HEK293 (cell line): ENCODE measurements around the gene GSG1L.

Experiments
- CTCF ChIA-PET: fragments of 350-600 bp; formaldehyde crosslinking; extraction: SDS; loops from one replicate; lab custom pipeline; 2021; ENCODE audit warnings: antibody characterized with exemption; lab: Yijun Ruan, JAX
- POLR2A ChIA-PET: fragments of 300-600 bp; formaldehyde crosslinking; extraction: SDS; loops from one replicate; lab custom pipeline; 2020; ENCODE audit warnings: antibody characterized with exemption, inconsistent platforms; lab: Yijun Ruan, JAX
- H3K27ac ChIP-seq: fragments of 200-500 bp; sonication (Bioruptor generic); 2 replicates; pipeline ENCODE4 v1.5.1; 2014; ENCODE audit warnings: low read depth, low read length, control low read depth, inconsistent platforms; ENCODE audit errors: extremely low read depth
- H3K36me3 ChIP-seq, 2 experiments: fragments of 200-500 bp in 1 of 2; sonication (Bioruptor generic) in 1 of 2; 1 replicate in 1 of 2; 2 replicates in 1 of 2; pipeline ENCODE4 v1.5.1; 2014 to 2017; ENCODE audit warnings: inconsistent platforms in 2 of 2, low read length in 2 of 2; ENCODE audit not compliant: control insufficient read depth in 2 of 2, insufficient read depth in 1 of 2
- H3K4me1 ChIP-seq: fragments of 200-500 bp; sonication (Bioruptor generic); 2 replicates; pipeline ENCODE4 v1.5.1; 2014; ENCODE audit warnings: mild to moderate bottlenecking, low read length, inconsistent platforms; ENCODE audit not compliant: control insufficient read depth, insufficient read depth
- H3K4me3 ChIP-seq: 2 replicates; pipeline ENCODE4 v1.5.1; 2011; ENCODE audit warnings: low read depth, mild to moderate bottlenecking, control low read depth, low read length, moderate library complexity
- H3K9me3 ChIP-seq: fragments of 200-500 bp; sonication (Bioruptor generic); 2 replicates; pipeline ENCODE4 v1.5.1; 2014; ENCODE audit warnings: low read depth, low read length, inconsistent platforms; ENCODE audit not compliant: control insufficient read depth, insufficient read depth
- IKZF3 ChIP-seq: fragments of 450-650 bp; IDR thresholded peaks from 2 replicates; pipeline ENCODE4 v1.5.0; 2018; ENCODE audit warnings: missing biosample characterization, mild to moderate bottlenecking, missing genetic modification characterization, moderate library complexity
- KLF10 ChIP-seq: fragments of 450-650 bp; IDR thresholded peaks from 2 replicates; pipeline ENCODE4 v1.5.1; 2018; ENCODE audit warnings: missing biosample characterization, mild to moderate bottlenecking, missing genetic modification characterization
- KLF8 ChIP-seq: fragments of 450-650 bp; formaldehyde crosslinking; IDR thresholded peaks from 2 replicates; pipeline ENCODE4 v1.5.1; 2016; ENCODE audit warnings: missing biosample characterization, missing genetic modification characterization
- KLF9 ChIP-seq: fragments of 450-650 bp; formaldehyde crosslinking; IDR thresholded peaks from 2 replicates; pipeline ENCODE4 v1.5.1; 2016; ENCODE audit warnings: missing biosample characterization, missing genetic modification characterization, low read depth
- REPIN1 ChIP-seq: fragments of 450-650 bp; formaldehyde crosslinking; IDR thresholded peaks from 2 replicates; pipeline ENCODE4 v1.5.1; 2017; ENCODE audit warnings: missing biosample characterization, missing genetic modification characterization, low read depth
- ZBTB11 ChIP-seq: fragments of 450-650 bp; formaldehyde crosslinking; conservative IDR thresholded peaks from 2 replicates; pipeline ENCODE4 v1.5.1; 2016; ENCODE audit warnings: low read depth, missing biosample characterization, missing genetic modification characterization
- ZBTB17 ChIP-seq: fragments of 450-650 bp; formaldehyde crosslinking; IDR thresholded peaks from 2 replicates; pipeline ENCODE4 v1.5.1; 2016; ENCODE audit warnings: missing biosample characterization, missing genetic modification characterization
- ZNF133 ChIP-seq: fragments of 450-650 bp; formaldehyde crosslinking; IDR thresholded peaks from 2 replicates; pipeline ENCODE4 v1.5.1; 2016; ENCODE audit warnings: missing biosample characterization, missing genetic modification characterization
- ZNF146 ChIP-seq: fragments of 450-650 bp; formaldehyde crosslinking; IDR thresholded peaks from 2 replicates; pipeline ENCODE4 v1.5.1; 2016; ENCODE audit warnings: missing biosample characterization, missing genetic modification characterization
- ZNF18 ChIP-seq: fragments of 450-650 bp; formaldehyde crosslinking; IDR thresholded peaks from 2 replicates; pipeline ENCODE4 v1.5.1; 2016; ENCODE audit warnings: missing biosample characterization, missing genetic modification characterization
- ZNF184 ChIP-seq: fragments of 450-650 bp; IDR thresholded peaks from 2 replicates; pipeline ENCODE4 v1.5.1; 2018; ENCODE audit warnings: missing biosample characterization, mild to moderate bottlenecking, missing genetic modification characterization
- ZNF214 ChIP-seq: fragments of 450-650 bp; formaldehyde crosslinking; IDR thresholded peaks from 2 replicates; pipeline ENCODE4 v1.5.1; 2017; ENCODE audit warnings: missing biosample characterization, mild to moderate bottlenecking, missing genetic modification characterization, borderline replicate concordance
- ZNF223 ChIP-seq: fragments of 450-650 bp; formaldehyde crosslinking; IDR thresholded peaks from 2 replicates; pipeline ENCODE4 v1.5.1; 2016; ENCODE audit warnings: missing biosample characterization, missing genetic modification characterization
- ZNF391 ChIP-seq: fragments of 450-650 bp; formaldehyde crosslinking; IDR thresholded peaks from 2 replicates; pipeline ENCODE4 v1.5.1; 2016; ENCODE audit warnings: low read depth, missing biosample characterization, missing genetic modification characterization, borderline replicate concordance
- ZNF501 ChIP-seq: fragments of 450-650 bp; formaldehyde crosslinking; IDR thresholded peaks from 2 replicates; pipeline ENCODE4 v1.5.1; 2016; ENCODE audit warnings: missing biosample characterization, missing genetic modification characterization
- ZNF654 ChIP-seq: fragments of 450-650 bp; formaldehyde crosslinking; IDR thresholded peaks from 2 replicates; pipeline ENCODE4 v1.5.1; 2016; ENCODE audit warnings: low read depth, missing biosample characterization, missing genetic modification characterization
- ZNF707 ChIP-seq: fragments of 450-650 bp; formaldehyde crosslinking; IDR thresholded peaks from 2 replicates; pipeline ENCODE4 v1.5.1; 2016; ENCODE audit warnings: missing biosample characterization, missing genetic modification characterization
- ZNF768 ChIP-seq: fragments of 450-650 bp; formaldehyde crosslinking; IDR thresholded peaks from 2 replicates; pipeline ENCODE4 v1.5.1; 2018; ENCODE audit warnings: missing biosample characterization, mild to moderate bottlenecking, missing genetic modification characterization
- ZNF777 ChIP-seq: fragments of 450-650 bp; formaldehyde crosslinking; IDR thresholded peaks from 2 replicates; pipeline ENCODE4 v1.5.1; 2017; ENCODE audit warnings: missing biosample characterization, missing genetic modification characterization, borderline replicate concordance
- TF ChIP-seq, protein P1 (sequence below): fragments of 450-650 bp; formaldehyde crosslinking; IDR thresholded peaks from 2 replicates; pipeline ENCODE4 v1.5.1; 2016; ENCODE audit warnings: missing biosample characterization, missing genetic modification characterization
- TF ChIP-seq, protein P2 (sequence below): fragments of 450-650 bp; formaldehyde crosslinking; IDR thresholded peaks from 2 replicates; pipeline ENCODE4 v1.5.1; 2016; ENCODE audit warnings: missing biosample characterization, missing genetic modification characterization
- TF ChIP-seq, protein P3 (sequence below): fragments of 450-650 bp; formaldehyde crosslinking; IDR thresholded peaks from 2 replicates; pipeline ENCODE4 v1.5.1; 2016; ENCODE audit warnings: missing biosample characterization, missing genetic modification characterization

GSG1L gene

GRCh38 chr16:27795992-27796614, 267.4 kb downstream of the GSG1L start:
- no peak for TF ChIP-seq KLF10
- TF ChIP-seq, protein P1, sequence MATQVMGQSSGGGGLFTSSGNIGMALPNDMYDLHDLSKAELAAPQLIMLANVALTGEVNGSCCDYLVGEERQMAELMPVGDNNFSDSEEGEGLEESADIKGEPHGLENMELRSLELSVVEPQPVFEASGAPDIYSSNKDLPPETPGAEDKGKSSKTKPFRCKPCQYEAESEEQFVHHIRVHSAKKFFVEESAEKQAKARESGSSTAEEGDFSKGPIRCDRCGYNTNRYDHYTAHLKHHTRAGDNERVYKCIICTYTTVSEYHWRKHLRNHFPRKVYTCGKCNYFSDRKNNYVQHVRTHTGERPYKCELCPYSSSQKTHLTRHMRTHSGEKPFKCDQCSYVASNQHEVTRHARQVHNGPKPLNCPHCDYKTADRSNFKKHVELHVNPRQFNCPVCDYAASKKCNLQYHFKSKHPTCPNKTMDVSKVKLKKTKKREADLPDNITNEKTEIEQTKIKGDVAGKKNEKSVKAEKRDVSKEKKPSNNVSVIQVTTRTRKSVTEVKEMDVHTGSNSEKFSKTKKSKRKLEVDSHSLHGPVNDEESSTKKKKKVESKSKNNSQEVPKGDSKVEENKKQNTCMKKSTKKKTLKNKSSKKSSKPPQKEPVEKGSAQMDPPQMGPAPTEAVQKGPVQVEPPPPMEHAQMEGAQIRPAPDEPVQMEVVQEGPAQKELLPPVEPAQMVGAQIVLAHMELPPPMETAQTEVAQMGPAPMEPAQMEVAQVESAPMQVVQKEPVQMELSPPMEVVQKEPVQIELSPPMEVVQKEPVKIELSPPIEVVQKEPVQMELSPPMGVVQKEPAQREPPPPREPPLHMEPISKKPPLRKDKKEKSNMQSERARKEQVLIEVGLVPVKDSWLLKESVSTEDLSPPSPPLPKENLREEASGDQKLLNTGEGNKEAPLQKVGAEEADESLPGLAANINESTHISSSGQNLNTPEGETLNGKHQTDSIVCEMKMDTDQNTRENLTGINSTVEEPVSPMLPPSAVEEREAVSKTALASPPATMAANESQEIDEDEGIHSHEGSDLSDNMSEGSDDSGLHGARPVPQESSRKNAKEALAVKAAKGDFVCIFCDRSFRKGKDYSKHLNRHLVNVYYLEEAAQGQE: peak; percentile 97
- ChIA-PET CTCF (no interaction called here), POLR2A (no interaction called here)
- H3K4me3 ChIP-seq: no peak overlapping the region
- no peaks in the 10 kb centered on the region for H3K4me1 ChIP-seq
- H3K36me3 ChIP-seq: no peaks in the 10 kb centered on the region
- H3K27ac ChIP-seq: no peak overlapping the region
- no peaks in the 10 kb centered on the region for H3K9me3 ChIP-seq

DNA sequence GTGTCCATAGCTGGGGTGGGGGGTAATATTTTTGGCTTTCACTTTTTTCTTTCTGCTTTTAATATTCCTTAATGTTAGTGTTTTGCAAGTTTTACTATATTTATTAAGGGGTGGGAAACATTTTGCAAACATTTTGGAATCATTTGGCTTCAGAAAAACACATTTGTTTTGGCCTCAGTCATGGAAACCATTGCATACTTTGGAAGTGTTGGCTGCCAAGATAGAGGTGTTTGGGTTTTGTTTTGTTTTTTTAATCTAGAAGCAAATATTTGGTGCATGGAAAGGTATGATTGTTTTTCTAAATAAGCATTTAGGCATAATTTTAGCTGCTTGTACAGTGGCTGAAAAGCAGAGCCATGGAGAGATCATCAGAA, 270.3 kb downstream of the GSG1L start:
- Histone ChIP-seq H3K27ac (no peak overlapping the region), H3K4me1 (no peaks in the 10 kb centered on the region), H3K9me3 (no peaks in the 10 kb centered on the region), H3K4me3 (no peak overlapping the region), H3K36me3 (no peaks in the 10 kb centered on the region)
- ChIA-PET POLR2A (no interaction called here), CTCF (no interaction called here)
- TF ChIP-seq, protein P2, sequence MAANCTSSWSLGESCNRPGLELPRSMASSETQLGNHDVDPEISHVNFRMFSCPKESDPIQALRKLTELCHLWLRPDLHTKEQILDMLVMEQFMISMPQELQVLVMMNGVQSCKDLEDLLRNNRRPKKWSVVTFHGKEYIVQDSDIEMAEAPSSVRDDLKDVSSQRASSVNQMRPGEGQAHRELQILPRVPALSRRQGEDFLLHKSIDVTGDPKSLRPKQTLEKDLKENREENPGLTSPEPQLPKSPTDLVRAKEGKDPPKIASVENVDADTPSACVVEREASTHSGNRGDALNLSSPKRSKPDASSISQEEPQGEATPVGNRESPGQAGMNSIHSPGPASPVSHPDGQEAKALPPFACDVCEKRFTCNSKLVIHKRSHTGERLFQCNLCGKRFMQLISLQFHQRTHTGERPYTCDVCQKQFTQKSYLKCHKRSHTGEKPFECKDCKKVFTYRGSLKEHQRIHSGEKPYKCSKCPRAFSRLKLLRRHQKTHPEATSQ (tag by site-specific recombination): no peak
- TF ChIP-seq ZNF184 (tag by site-specific recombination): no peak
- TF ChIP-seq, protein P3, sequence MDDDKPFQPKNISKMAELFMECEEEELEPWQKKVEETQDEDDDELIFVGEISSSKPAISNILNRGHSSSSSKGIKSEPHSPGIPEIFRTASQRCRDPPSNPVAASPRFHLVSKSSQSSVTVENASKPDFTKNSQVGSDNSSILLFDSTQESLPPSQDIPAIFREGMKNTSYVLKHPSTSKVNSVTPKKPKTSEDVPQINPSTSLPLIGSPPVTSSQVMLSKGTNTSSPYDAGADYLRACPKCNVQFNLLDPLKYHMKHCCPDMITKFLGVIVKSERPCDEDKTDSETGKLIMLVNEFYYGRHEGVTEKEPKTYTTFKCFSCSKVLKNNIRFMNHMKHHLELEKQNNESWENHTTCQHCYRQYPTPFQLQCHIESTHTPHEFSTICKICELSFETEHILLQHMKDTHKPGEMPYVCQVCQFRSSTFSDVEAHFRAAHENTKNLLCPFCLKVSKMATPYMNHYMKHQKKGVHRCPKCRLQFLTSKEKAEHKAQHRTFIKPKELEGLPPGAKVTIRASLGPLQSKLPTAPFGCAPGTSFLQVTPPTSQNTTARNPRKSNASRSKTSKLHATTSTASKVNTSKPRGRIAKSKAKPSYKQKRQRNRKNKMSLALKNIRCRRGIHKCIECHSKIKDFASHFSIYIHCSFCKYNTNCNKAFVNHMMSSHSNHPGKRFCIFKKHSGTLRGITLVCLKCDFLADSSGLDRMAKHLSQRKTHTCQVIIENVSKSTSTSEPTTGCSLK: no peak
- no peak for TF ChIP-seq ZNF18 (tag by site-specific recombination)
- no peak for TF ChIP-seq ZNF133 (tag by site-specific recombination)
- no peak for TF ChIP-seq ZNF391 (tag by site-specific recombination)
- TF ChIP-seq IKZF3: no peak
- no peak for TF ChIP-seq ZNF146
- TF ChIP-seq ZNF777 (tag by site-specific recombination): no peak
- TF ChIP-seq KLF8 (tag by site-specific recombination): no peak
- TF ChIP-seq ZNF223: no peak
- TF ChIP-seq ZNF501 (tag by site-specific recombination): no peak
- TF ChIP-seq ZBTB17 (tag by site-specific recombination): no peak
- TF ChIP-seq ZBTB11 (tag by site-specific recombination): no peak
- TF ChIP-seq ZNF214: no peak
- TF ChIP-seq ZNF768: no peak
- TF ChIP-seq REPIN1 (tag by site-specific recombination): no peak
- no peak for TF ChIP-seq ZNF654 (tag by site-specific recombination)
- TF ChIP-seq ZNF707 (tag by site-specific recombination): no peak
- TF ChIP-seq KLF9: no peak
